Measurements from ENCODE around the gene ERVFRD-1. TPM values are rescaled to one million over a fixed set of nuclear protein-coding genes. Genes with fewer than 3 reads are reported as not detected.
"Not testable (repeated sequence)": the region's sequence is repeated elsewhere in the genome, so short reads cannot be mapped to it uniquely, and the experiment has no call there.

ERVFRD-1 gene
- total RNA-seq, 4 donors from 2014 or later: 0.42 TPM; not detected in 3

DNA sequence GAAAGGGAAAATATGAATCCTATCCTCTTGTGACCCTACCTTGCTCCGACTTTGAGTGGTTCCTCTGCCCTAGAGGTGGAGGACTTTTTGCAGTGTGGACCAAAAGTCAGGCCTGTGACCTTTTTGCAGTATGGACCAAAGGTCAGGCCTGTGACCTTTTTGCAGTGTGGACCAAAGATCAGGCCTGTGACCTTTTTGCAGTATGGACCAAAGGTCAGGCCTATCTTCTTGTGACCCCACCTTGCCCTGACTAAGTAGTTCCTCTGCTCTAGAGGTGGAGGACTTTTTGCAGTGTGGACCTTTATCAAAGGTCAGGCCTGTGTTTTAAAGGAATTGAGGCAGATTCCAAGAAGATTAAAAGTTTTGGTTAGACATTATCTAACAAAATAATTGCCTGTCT lies 10.9 kb upstream of the ERVFRD-1 start:
- 77 to 79% methylated on average over 1 of the region's 1 CpG for WGBS, 2 donors
- TF ChIP-seq, protein P1, sequence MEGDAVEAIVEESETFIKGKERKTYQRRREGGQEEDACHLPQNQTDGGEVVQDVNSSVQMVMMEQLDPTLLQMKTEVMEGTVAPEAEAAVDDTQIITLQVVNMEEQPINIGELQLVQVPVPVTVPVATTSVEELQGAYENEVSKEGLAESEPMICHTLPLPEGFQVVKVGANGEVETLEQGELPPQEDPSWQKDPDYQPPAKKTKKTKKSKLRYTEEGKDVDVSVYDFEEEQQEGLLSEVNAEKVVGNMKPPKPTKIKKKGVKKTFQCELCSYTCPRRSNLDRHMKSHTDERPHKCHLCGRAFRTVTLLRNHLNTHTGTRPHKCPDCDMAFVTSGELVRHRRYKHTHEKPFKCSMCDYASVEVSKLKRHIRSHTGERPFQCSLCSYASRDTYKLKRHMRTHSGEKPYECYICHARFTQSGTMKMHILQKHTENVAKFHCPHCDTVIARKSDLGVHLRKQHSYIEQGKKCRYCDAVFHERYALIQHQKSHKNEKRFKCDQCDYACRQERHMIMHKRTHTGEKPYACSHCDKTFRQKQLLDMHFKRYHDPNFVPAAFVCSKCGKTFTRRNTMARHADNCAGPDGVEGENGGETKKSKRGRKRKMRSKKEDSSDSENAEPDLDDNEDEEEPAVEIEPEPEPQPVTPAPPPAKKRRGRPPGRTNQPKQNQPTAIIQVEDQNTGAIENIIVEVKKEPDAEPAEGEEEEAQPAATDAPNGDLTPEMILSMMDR (IDR thresholded peaks at IDR 0.05): no peak
- no peak for TF ChIP-seq POLR2A (IDR thresholded peaks at IDR 0.05)
- H3K4me3 ChIP-seq (ENCODE audit: low read depth, poor library complexity, severe bottlenecking): no peak overlapping the region
- intact Hi-C loops (cut with DNase I; ENCODE audit: low total_unique reads): no loop called here
- DNase-seq (ENCODE audit: low spot score in 2 of 2): no peak

DNA sequence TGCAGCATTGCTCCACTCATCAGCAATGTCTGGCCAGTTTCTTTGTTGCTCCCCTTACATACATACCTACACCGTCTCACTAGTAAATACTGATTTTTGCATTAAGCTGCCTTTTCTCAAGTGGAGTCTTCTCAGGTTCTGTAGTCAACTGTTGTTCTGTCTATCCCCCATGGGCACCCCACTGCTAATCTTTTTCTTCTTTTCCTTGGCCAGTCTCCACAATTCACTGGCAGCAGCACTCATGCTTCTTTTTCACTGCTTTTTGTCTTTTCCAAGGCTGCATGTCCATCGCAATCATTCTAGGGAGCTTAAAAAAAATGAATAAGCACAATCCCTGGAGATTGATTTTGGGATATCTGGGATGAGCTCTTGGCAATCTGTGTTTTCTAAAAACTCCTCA lies 10.3 kb upstream of the ERVFRD-1 start:
- intact Hi-C loops (cut with DNase I; ENCODE audit: low total_unique reads): no loop called here
- H3K4me3 ChIP-seq (ENCODE audit: low read depth, poor library complexity, severe bottlenecking): no peak overlapping the region
- WGBS, 2 donors: 68 to 76% methylated on average over 2 of the region's 2 CpGs
- TF ChIP-seq POLR2A (IDR thresholded peaks at IDR 0.05): no peak
- TF ChIP-seq, protein P1 (IDR thresholded peaks at IDR 0.05): no peak
- no peak for DNase-seq (ENCODE audit: low spot score in 2 of 2)

DNA sequence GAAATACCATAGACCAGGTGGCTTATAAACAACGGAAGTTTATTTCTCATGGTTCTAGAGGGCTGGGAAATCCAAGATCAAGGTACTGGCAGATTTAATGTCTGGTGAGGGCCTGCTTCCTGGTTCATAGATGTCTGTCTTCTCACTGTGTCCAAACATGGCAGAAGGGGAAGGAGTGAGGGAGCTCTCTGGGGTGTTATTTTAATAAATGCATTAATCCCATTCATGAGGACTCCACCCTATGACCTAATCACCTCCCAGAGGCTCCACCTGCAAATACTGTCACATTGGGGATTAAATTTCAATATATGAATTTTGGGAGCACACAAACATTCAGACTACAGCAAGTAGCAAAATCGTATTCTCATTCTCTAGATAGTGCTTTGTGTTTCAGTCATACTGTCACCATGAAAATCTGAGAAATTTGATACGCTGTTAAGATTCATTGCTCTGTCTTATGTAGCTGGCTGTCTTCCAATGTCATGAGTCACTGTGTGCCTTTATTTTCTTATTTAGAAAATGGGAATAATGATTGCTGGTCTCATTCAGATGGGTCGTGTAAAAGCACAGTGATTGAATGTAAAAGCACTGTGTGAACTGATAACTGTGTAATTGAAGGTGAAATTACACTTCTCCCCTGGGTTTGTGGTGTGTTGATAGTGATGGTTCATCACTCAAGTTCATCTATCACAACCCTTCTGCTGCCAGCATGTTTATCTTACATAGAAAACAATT lies 8.9 kb upstream of the ERVFRD-1 start:
- intact Hi-C loops (cut with DNase I; ENCODE audit: low total_unique reads): no loop called here
- 54 to 55% methylated on average over 4 of the region's 4 CpGs for WGBS, 2 donors

DNA sequence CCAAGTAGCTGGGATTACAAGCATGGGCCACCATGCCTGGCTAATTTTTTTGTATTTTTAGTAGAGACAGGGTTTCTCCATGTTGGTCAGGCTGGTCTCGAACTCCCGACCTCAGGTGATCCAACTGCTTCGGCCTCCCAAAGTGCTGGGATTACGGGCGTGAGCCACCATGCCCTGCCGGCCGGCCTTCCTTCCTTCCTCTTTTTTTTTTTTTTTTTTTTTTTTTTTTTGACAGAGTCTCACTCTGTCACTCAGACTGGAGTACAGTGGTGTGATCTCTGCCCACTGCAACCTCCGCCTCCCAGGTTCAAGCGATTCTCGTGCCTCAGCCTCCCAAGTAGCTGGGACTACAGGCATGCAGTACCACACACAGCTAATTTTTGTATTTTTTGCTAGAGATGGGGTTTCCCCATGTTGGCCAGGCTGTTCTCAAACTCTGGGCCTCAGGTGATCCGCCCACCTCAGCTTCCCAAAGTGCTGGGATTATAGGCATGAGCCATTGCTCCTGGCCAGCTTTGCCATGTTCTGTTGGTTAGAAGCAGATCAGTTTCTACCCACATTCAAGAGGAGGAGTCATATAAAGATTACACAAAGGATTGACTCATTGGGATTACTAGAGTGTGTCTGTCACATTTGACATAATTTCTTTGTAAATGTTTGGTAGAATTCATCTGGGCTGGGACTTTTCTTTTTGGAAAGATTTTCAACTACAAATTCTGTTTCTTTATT lies 4.4 kb upstream of the ERVFRD-1 start:
- 88 to 89% methylated on average over 11 of the region's 11 CpGs for WGBS, 2 donors
- intact Hi-C loops (cut with DNase I; ENCODE audit: low total_unique reads); DNase-seq (ENCODE audit: low spot score in 2 of 2); H3K4me3 ChIP-seq (ENCODE audit: low read depth, poor library complexity, severe bottlenecking): not testable (repeated sequence)

More for the DNA sequence above, 8.9 kb upstream of the ERVFRD-1 start:
- no peak overlapping the region for H3K4me3 ChIP-seq (ENCODE audit: low read depth, poor library complexity, severe bottlenecking)
- no peak for DNase-seq (ENCODE audit: low spot score in 2 of 2)
- TF ChIP-seq, protein P1 (IDR thresholded peaks at IDR 0.05): no peak
- TF ChIP-seq POLR2A (IDR thresholded peaks at IDR 0.05): no peak

DNA sequence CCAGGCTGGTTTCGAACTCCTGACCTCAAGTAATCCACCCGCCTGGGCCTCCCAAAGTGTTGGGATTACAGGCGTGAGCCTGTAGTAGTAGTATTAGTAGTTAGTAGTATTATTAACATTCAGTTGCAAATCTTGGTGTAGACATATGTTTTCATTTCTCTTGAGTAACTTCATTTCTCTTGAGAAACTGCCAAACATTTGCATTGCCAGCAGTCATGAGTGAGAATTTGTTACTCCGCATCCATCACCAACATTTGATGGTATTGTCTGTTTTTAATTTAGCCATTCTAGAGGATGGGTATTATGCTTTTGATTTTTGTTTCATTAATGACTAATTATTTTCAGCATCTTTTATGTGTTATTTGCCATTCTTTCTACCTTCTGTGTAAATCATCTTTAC lies 1.5 kb upstream of the ERVFRD-1 start:
- no peak for DNase-seq (ENCODE audit: low spot score in 2 of 2)
- TF ChIP-seq, protein P1 (IDR thresholded peaks at IDR 0.05): no peak
- TF ChIP-seq POLR2A (IDR thresholded peaks at IDR 0.05): no peak
- WGBS, 2 donors: 66 to 75% methylated on average over 4 of the region's 4 CpGs
- H3K4me3 ChIP-seq (ENCODE audit: low read depth, poor library complexity, severe bottlenecking): no peak overlapping the region
- intact Hi-C loops (cut with DNase I; ENCODE audit: low total_unique reads): no loop called here

DNA sequence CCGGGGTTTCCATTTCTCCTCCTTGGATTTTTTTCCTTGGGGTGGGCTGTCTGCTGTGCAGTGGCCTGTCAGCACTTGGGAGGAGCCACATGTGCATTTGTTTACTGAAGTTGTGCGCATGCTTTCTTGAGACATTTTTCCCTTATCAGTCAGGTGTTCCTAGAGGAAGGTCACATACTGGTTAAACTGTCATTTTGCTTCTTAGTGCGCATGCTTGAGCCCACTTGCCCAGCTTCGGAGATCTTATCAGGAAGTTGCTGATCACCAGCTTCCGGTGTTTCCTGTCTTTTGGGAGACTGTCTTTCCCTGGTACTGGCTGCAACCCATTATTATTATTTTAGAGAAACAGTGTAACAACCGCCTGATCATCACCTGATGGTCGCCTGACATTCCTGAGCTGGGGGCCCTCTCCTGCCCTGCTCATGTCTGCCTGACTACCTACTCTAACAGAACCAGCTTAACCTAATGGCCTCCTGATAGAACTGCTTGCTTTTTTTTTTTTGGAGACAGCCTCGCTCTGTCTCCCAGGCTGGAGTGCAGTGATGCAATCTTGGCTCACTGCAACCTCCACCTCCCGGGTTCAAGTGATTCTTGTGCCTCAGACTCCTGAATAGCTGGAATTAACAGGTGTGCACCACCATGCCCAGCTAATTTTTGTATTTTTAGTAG lies 378 bp upstream of the ERVFRD-1 start:
- 66 to 79% methylated on average over 9 of the region's 9 CpGs for WGBS, 2 donors
- TF ChIP-seq POLR2A (IDR thresholded peaks at IDR 0.05): no peak
- TF ChIP-seq, protein P1 (IDR thresholded peaks at IDR 0.05): no peak
- DNase-seq (ENCODE audit: low spot score in 2 of 2): no peak
- no peak overlapping the region for H3K4me3 ChIP-seq (ENCODE audit: low read depth, poor library complexity, severe bottlenecking)
- intact Hi-C loops (cut with DNase I; ENCODE audit: low total_unique reads): no loop called here
